ENCODE data around the gene LRRC23. TPM values are rescaled to one million over a fixed set of nuclear protein-coding genes. Genes with fewer than 3 reads are reported as not detected.

Gene LRRC23
- total and polyA plus RNA-seq, 2 donors (not counting 1 experiment from before 2014, with no cell fraction given) = 5.3 to 14.4 TPM

- Histone ChIP-seq H3K4me2 (replicated peaks; ENCODE audit: low read depth, low read length, poor library complexity, severe bottlenecking) (no peak overlapping the region), H3K4me1 (ENCODE audit: control insufficient read depth in 2 of 2, insufficient read depth in 2 of 2, low read length in 2 of 2) (peaks cover 14 to 24% of the 10 kb centered on the region in 2 donors), H3K9ac (ENCODE audit: low read length) (no peak overlapping the region), H3K36me3 (replicated peaks in 1 of 2; ENCODE audit: control extremely low read depth in 1 of 2, control insufficient read depth in 1 of 2, extremely low read depth in 1 of 2, insufficient read depth in 2 of 2, low read length in 1 of 2) (peaks cover 0 to 6% of the 10 kb centered on the region in 2 experiments), H2AFZ (ENCODE audit: insufficient read depth, low read depth, low read length, poor library complexity, severe bottlenecking) (no peak overlapping the region), H4K20me1 (ENCODE audit: control insufficient read depth, insufficient read depth, low read length, poor library complexity, severe bottlenecking) (no peaks in the 10 kb centered on the region), H3K27ac (ENCODE audit: low read length in 2 of 2) (no peak overlapping the region), H3K9me3 (ENCODE audit: control extremely low read depth in 1 of 3, control insufficient read depth in 2 of 3, insufficient read depth in 1 of 3, low read length in 2 of 3) (no peaks in the 10 kb centered on the region), H3K4me3 (ENCODE audit: control extremely low read depth in 1 of 5, extremely low read depth in 1 of 5, insufficient read depth in 1 of 5, low read depth in 2 of 5, low read length in 4 of 5) (no peak overlapping the region), H3K27me3 (replicated peaks in 1 of 4; ENCODE audit: control extremely low read depth in 1 of 4, control insufficient read depth in 3 of 4, insufficient read depth in 4 of 4, low read length in 3 of 4) (no peaks in the 10 kb centered on the region), H3K79me2 (ENCODE audit: control insufficient read depth, insufficient read depth, low read length) (no peaks in the 10 kb centered on the region)
- WGBS (ENCODE audit: insufficient coverage) = 100% methylated on average over 1 of the region's 4 CpGs
- POLR2A ChIA-PET = interaction anchor here (0.6 to 1.3 kb wide), 3 partner anchors 11 to 260 kb away, joined by 3 to 5 read pairs (median 4); no protein-coding TSS in a partner anchor
- Mint-ChIP-seq H3K4me3 (no peak overlapping the region), H3K27me3 (no peaks in the 10 kb centered on the region), H3K9me3 (ENCODE audit: insufficient read depth) (no peaks in the 10 kb centered on the region), H3K27ac (no peak overlapping the region), H3K4me1 (peaks cover 8% of the 10 kb centered on the region)
- TF ChIP-seq CTCF (IDR thresholded peaks at IDR 0.05) (no peak), EZH2 (IDR thresholded peaks at IDR 0.05; ENCODE audit: borderline replicate concordance, insufficient read depth, low read depth, low read length, poor library complexity, severe bottlenecking) (no peak)
- DNase-seq (no peak), ATAC-seq (ENCODE audit: low read depth) (no peak)
- intact Hi-C loops (cut with micrococcal nuclease) = no loop called here
- CTCF ChIA-PET = interaction anchor here (0.6 to 2.6 kb wide), 5 partner anchors 11 to 204 kb away, joined by 3 to 14 read pairs (median 3); partner anchors contain the start of gene SPSB2
These were observed 2.2 kb upstream of the LRRC23 start for GRCh38 chr12:6902448-6902847.

GRCh38 chr12:6903722-6904121, 900 bp upstream of the LRRC23 start:
- Mint-ChIP-seq H3K27ac (no peak overlapping the region), H3K9me3 (ENCODE audit: insufficient read depth) (no peaks in the 10 kb centered on the region), H3K27me3 (no peaks in the 10 kb centered on the region), H3K4me3 (no peak overlapping the region), H3K4me1 (peaks cover 8% of the 10 kb centered on the region)
- H3K4me2 ChIP-seq (replicated peaks; ENCODE audit: low read depth, low read length, poor library complexity, severe bottlenecking) = peak overlapping the region; percentile 92
- H3K4me3 ChIP-seq (ENCODE audit: control extremely low read depth in 1 of 5, extremely low read depth in 1 of 5, insufficient read depth in 1 of 5, low read depth in 2 of 5, low read length in 4 of 5) = no peak overlapping the region
- intact Hi-C loops (cut with micrococcal nuclease) = loop anchor here (1.0 kb wide), 5 partner anchors 11 to 67 kb away; partner anchors contain the start of genes EMG1, ENO2, PHB2 and SPSB2
- peaks cover 14 to 24% of the 10 kb centered on the region in 2 donors for H3K4me1 ChIP-seq (ENCODE audit: control insufficient read depth in 2 of 2, insufficient read depth in 2 of 2, low read length in 2 of 2)
- no peaks in the 10 kb centered on the region for H4K20me1 ChIP-seq (ENCODE audit: control insufficient read depth, insufficient read depth, low read length, poor library complexity, severe bottlenecking)
- 50% methylated on average over 1 of the region's 1 CpG for WGBS (ENCODE audit: insufficient coverage)
- CTCF ChIA-PET = interaction anchor here (2.6 to 6.9 kb wide), 2 partner anchors 12 to 30 kb away, joined by 14 to 33 read pairs; partner anchors contain the start of gene SPSB2
- DNase-seq (peak; percentile 16), ATAC-seq (ENCODE audit: low read depth) (no peak)
- no peaks in the 10 kb centered on the region for H3K27me3 ChIP-seq (replicated peaks in 1 of 4; ENCODE audit: control extremely low read depth in 1 of 4, control insufficient read depth in 3 of 4, insufficient read depth in 4 of 4, low read length in 3 of 4)
- peak overlapping the region; percentile 89 for H2AFZ ChIP-seq (ENCODE audit: insufficient read depth, low read depth, low read length, poor library complexity, severe bottlenecking)
- H3K9ac ChIP-seq (ENCODE audit: low read length) = no peak overlapping the region
- H3K79me2 ChIP-seq (ENCODE audit: control insufficient read depth, insufficient read depth, low read length) = no peaks in the 10 kb centered on the region
- peaks cover 0 to 6% of the 10 kb centered on the region in 2 experiments for H3K36me3 ChIP-seq (replicated peaks in 1 of 2; ENCODE audit: control extremely low read depth in 1 of 2, control insufficient read depth in 1 of 2, extremely low read depth in 1 of 2, insufficient read depth in 2 of 2, low read length in 1 of 2)
- TF ChIP-seq EZH2 (IDR thresholded peaks at IDR 0.05; ENCODE audit: borderline replicate concordance, insufficient read depth, low read depth, low read length, poor library complexity, severe bottlenecking) (no peak), CTCF (IDR thresholded peaks at IDR 0.05) (no peak)
- H3K27ac ChIP-seq (ENCODE audit: low read length in 2 of 2) = peak overlapping the region in 1 of 2 donors; percentile 94
- no peaks in the 10 kb centered on the region for H3K9me3 ChIP-seq (ENCODE audit: control extremely low read depth in 1 of 3, control insufficient read depth in 2 of 3, insufficient read depth in 1 of 3, low read length in 2 of 3)
- POLR2A ChIA-PET = interaction anchor here (0.6 to 1.8 kb wide), 2 partner anchors 34 to 68 kb away, joined by 5 to 9 read pairs; no protein-coding TSS in a partner anchor

Measured in B cell (primary cell).